ENCODE measurements around the gene MCOLN3.

MCOLN3 gene

DNA sequence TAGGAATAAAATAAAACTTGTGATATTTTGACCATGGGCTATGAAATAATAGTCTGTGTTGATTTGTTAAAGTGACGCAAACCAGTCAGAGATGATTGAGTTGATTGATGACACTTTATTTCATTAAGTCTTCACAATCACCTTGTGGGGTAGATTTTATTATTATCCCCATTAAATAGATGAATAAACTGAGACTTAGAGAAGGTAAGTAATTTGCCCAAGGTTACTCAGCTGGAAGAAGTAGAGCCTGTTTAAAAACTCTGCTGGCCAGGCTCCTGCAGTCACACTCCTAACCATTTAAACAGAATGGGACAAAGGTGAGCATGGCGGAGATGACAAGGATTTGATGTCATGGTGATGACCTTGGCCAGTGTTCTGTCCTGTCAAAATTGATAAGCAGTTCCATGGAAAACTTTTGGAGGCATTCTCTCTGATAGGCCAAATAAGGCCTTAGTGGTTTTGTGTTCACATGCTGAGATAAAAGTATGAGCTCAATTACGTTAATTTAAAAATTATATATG, 22.7 kb upstream of the MCOLN3 start:
- Histone ChIP-seq H3K9me3 (ENCODE audit: control insufficient read depth, insufficient read depth, low read length) (no peaks in the 10 kb centered on the region), H3K4me1 (ENCODE audit: control insufficient read depth, insufficient read depth, low read length) (no peaks in the 10 kb centered on the region; the same call in 1 of the 2 replicates), H3K9ac (ENCODE audit: low read depth, low read length) (no peak overlapping the region), H3K27me3 (ENCODE audit: control insufficient read depth, insufficient read depth, low read length) (no peaks in the 10 kb centered on the region), H3K27ac (ENCODE audit: low read depth, low read length) (no peak overlapping the region), H3K4me3 (ENCODE audit: low read depth, low read length) (no peak overlapping the region), H3K36me3 (ENCODE audit: control insufficient read depth, insufficient read depth, low read length) (no peaks in the 10 kb centered on the region)

GRCh38 chr1:85068846-85069245, 20.5 kb upstream of the MCOLN3 start:
- Histone ChIP-seq H3K36me3 (ENCODE audit: control insufficient read depth, insufficient read depth, low read length) (no peaks in the 10 kb centered on the region), H3K4me1 (ENCODE audit: control insufficient read depth, insufficient read depth, low read length) (no peaks in the 10 kb centered on the region; the same call in 1 of the 2 replicates), H3K9me3 (ENCODE audit: control insufficient read depth, insufficient read depth, low read length) (no peaks in the 10 kb centered on the region), H3K27me3 (ENCODE audit: control insufficient read depth, insufficient read depth, low read length) (no peaks in the 10 kb centered on the region), H3K4me3 (ENCODE audit: low read depth, low read length) (no peak overlapping the region), H3K27ac (ENCODE audit: low read depth, low read length) (no peak overlapping the region), H3K9ac (ENCODE audit: low read depth, low read length) (no peak overlapping the region)

GRCh38 chr1:85065550-85065949, 17.2 kb upstream of the MCOLN3 start:
- Histone ChIP-seq H3K9me3 (ENCODE audit: control insufficient read depth, insufficient read depth, low read length) (no peaks in the 10 kb centered on the region), H3K27me3 (ENCODE audit: control insufficient read depth, insufficient read depth, low read length) (peaks cover 13% of the 10 kb centered on the region), H3K4me3 (ENCODE audit: low read depth, low read length) (no peak overlapping the region), H3K9ac (ENCODE audit: low read depth, low read length) (no peak overlapping the region), H3K36me3 (ENCODE audit: control insufficient read depth, insufficient read depth, low read length) (no peaks in the 10 kb centered on the region), H3K4me1 (ENCODE audit: control insufficient read depth, insufficient read depth, low read length) (peaks cover 8% of the 10 kb centered on the region), H3K27ac (ENCODE audit: low read depth, low read length) (no peak overlapping the region)

GRCh38 chr1:85062425-85063026, 14.2 kb upstream of the MCOLN3 start:
- no peak overlapping the region for H3K9ac ChIP-seq (ENCODE audit: low read depth, low read length)
- H3K36me3 ChIP-seq (ENCODE audit: control insufficient read depth, insufficient read depth, low read length) = no peaks in the 10 kb centered on the region
- peaks cover 15% of the 10 kb centered on the region for H3K27me3 ChIP-seq (ENCODE audit: control insufficient read depth, insufficient read depth, low read length)
- peak overlapping the region; percentile 68 for H3K4me3 ChIP-seq (ENCODE audit: low read depth, low read length)
- no peaks in the 10 kb centered on the region for H3K9me3 ChIP-seq (ENCODE audit: control insufficient read depth, insufficient read depth, low read length)
- H3K4me1 ChIP-seq (ENCODE audit: control insufficient read depth, insufficient read depth, low read length) = peaks cover 8% of the 10 kb centered on the region
- H3K27ac ChIP-seq (ENCODE audit: low read depth, low read length) = peak overlapping the region; percentile 8

DNA sequence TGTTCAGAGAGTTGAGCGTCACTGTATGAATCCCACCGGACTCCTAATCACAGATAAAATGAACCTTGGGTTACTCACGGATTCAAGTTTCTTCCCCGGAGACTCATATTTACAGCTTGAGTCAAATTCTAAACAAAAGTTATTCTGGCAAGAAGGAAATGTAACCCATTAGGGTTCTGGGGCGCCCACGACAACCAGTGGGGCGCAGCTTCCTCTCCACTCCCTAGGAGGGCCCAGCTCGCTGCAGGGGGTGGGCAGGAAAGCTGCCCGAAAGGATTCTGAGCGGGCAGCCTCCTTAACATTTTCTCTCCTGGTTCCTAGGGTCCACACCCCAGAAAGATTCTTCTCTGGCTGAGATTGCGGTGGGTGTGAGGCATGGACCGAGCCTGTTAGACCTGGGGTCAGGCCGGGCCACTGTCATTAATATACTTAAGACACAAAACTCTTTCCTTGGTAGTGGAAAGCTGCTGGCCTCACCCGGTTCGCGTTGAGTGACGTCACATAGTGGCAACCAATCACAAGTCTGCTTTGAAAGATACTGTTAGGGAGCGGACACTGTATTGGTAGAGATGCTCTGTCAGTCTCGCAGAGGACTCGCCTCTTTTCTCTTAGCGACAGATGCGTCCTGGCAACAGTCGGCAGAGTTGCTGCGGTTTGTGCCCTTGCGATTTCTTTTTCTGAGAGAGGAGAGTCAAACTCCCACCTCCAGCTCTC, 13.6 kb upstream of the MCOLN3 start:
- no peaks in the 10 kb centered on the region for H3K9me3 ChIP-seq (ENCODE audit: control insufficient read depth, insufficient read depth, low read length)
- peak overlapping the region; percentile 49 for H3K27ac ChIP-seq (ENCODE audit: low read depth, low read length)
- H3K36me3 ChIP-seq (ENCODE audit: control insufficient read depth, insufficient read depth, low read length) = no peaks in the 10 kb centered on the region
- no peak overlapping the region for H3K9ac ChIP-seq (ENCODE audit: low read depth, low read length)
- H3K27me3 ChIP-seq (ENCODE audit: control insufficient read depth, insufficient read depth, low read length) = peaks cover 15% of the 10 kb centered on the region
- H3K4me1 ChIP-seq (ENCODE audit: control insufficient read depth, insufficient read depth, low read length) = peaks cover 8% of the 10 kb centered on the region; the same call in 1 of the 2 replicates
- H3K4me3 ChIP-seq (ENCODE audit: low read depth, low read length) = peak overlapping the region; percentile 68

DNA sequence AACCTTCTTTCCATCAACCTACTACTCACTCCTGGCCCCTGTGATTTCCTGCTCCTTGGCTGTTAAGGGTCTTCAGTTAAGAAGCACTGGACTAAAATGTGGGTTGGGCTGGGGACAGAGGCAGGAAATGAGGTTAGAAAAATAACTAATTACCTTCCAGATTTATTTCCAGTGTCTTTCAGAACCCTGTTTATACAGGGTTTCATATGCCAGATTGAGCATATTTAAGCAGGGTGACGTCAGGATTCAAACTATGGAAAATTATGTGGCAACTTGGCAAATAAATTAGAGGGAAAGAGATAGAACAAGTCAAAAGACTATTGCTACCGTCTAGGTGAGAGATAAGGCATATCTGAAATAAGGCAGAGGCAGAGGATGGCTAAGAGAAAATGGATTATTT, 11.7 kb upstream of the MCOLN3 start:
- H3K27me3 ChIP-seq (ENCODE audit: control insufficient read depth, insufficient read depth, low read length) = peaks cover 15% of the 10 kb centered on the region
- no peak overlapping the region for H3K27ac ChIP-seq (ENCODE audit: low read depth, low read length)
- no peak overlapping the region for H3K9ac ChIP-seq (ENCODE audit: low read depth, low read length)
- peaks cover 8% of the 10 kb centered on the region; the same call in 1 of the 2 replicates for H3K4me1 ChIP-seq (ENCODE audit: control insufficient read depth, insufficient read depth, low read length)
- no peak overlapping the region for H3K4me3 ChIP-seq (ENCODE audit: low read depth, low read length)
- H3K36me3 ChIP-seq (ENCODE audit: control insufficient read depth, insufficient read depth, low read length) = no peaks in the 10 kb centered on the region
- H3K9me3 ChIP-seq (ENCODE audit: control insufficient read depth, insufficient read depth, low read length) = no peaks in the 10 kb centered on the region

DNA sequence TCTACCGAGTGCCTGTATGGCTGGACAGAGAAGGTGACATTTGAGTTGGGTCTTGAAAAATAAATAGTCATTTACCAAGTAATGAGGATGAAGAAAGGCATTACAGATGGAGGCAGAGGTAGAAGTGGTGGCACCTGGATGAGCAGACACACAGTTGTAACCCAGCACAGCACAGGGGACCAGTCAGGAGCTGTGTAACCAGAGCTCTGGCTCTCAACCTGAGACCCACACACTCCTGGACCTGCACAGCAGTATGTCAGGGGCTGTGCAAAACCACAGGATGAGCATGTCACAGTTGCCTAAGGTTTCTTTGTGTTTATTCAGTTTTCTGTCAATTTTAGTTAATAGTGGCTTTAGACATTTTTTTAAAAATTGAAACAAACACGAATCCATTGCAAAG, 11.3 kb upstream of the MCOLN3 start:
- Histone ChIP-seq H3K36me3 (ENCODE audit: control insufficient read depth, insufficient read depth, low read length) (no peaks in the 10 kb centered on the region), H3K27me3 (ENCODE audit: control insufficient read depth, insufficient read depth, low read length) (peaks cover 15% of the 10 kb centered on the region), H3K9ac (ENCODE audit: low read depth, low read length) (no peak overlapping the region), H3K4me3 (ENCODE audit: low read depth, low read length) (no peak overlapping the region), H3K9me3 (ENCODE audit: control insufficient read depth, insufficient read depth, low read length) (no peaks in the 10 kb centered on the region), H3K27ac (ENCODE audit: low read depth, low read length) (no peak overlapping the region), H3K4me1 (ENCODE audit: control insufficient read depth, insufficient read depth, low read length) (peaks cover 8% of the 10 kb centered on the region; the same call in 1 of the 2 replicates)

DNA sequence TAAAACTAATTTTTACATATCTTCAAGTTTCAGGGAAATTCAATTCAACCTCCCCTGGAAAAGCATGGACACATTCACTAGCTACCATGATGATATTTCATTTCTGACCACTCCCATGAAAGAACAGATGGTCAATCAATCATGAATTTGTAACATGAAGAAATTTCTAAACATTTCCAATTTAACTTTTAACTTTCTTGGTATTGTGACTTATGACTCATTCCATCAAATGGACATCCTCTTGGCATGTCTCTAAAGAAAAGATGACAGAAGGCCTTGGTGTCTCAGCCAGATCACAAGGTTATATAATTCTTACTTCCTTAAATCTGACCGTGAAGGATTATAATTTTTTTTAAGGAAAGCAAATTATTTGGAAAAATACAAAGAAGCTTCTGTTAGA, 10.5 kb upstream of the MCOLN3 start:
- H3K36me3 ChIP-seq (ENCODE audit: control insufficient read depth, insufficient read depth, low read length) = no peaks in the 10 kb centered on the region
- peaks cover 8% of the 10 kb centered on the region; the same call in 1 of the 2 replicates for H3K4me1 ChIP-seq (ENCODE audit: control insufficient read depth, insufficient read depth, low read length)
- H3K9me3 ChIP-seq (ENCODE audit: control insufficient read depth, insufficient read depth, low read length) = no peaks in the 10 kb centered on the region
- H3K9ac ChIP-seq (ENCODE audit: low read depth, low read length) = no peak overlapping the region
- H3K27me3 ChIP-seq (ENCODE audit: control insufficient read depth, insufficient read depth, low read length) = peaks cover 15% of the 10 kb centered on the region
- H3K4me3 ChIP-seq (ENCODE audit: low read depth, low read length) = no peak overlapping the region
- no peak overlapping the region for H3K27ac ChIP-seq (ENCODE audit: low read depth, low read length)

GRCh38 chr1:85058311-85058710, 10.0 kb upstream of the MCOLN3 start:
- Histone ChIP-seq H3K9ac (ENCODE audit: low read depth, low read length) (no peak overlapping the region), H3K4me3 (ENCODE audit: low read depth, low read length) (no peak overlapping the region), H3K27ac (ENCODE audit: low read depth, low read length) (no peak overlapping the region), H3K36me3 (ENCODE audit: control insufficient read depth, insufficient read depth, low read length) (no peaks in the 10 kb centered on the region), H3K4me1 (ENCODE audit: control insufficient read depth, insufficient read depth, low read length) (peaks cover 8% of the 10 kb centered on the region; the same call in 1 of the 2 replicates), H3K27me3 (ENCODE audit: control insufficient read depth, insufficient read depth, low read length) (peaks cover 11% of the 10 kb centered on the region), H3K9me3 (ENCODE audit: control insufficient read depth, insufficient read depth, low read length) (no peaks in the 10 kb centered on the region)

GRCh38 chr1:85054664-85055063, 6.4 kb upstream of the MCOLN3 start:
- Histone ChIP-seq H3K9ac (ENCODE audit: low read depth, low read length) (no peak overlapping the region), H3K27ac (ENCODE audit: low read depth, low read length) (no peak overlapping the region), H3K4me3 (ENCODE audit: low read depth, low read length) (no peak overlapping the region), H3K4me1 (ENCODE audit: control insufficient read depth, insufficient read depth, low read length) (no peaks in the 10 kb centered on the region), H3K27me3 (ENCODE audit: control insufficient read depth, insufficient read depth, low read length) (peaks cover 10% of the 10 kb centered on the region), H3K9me3 (ENCODE audit: control insufficient read depth, insufficient read depth, low read length) (no peaks in the 10 kb centered on the region), H3K36me3 (ENCODE audit: control insufficient read depth, insufficient read depth, low read length) (no peaks in the 10 kb centered on the region)

DNA sequence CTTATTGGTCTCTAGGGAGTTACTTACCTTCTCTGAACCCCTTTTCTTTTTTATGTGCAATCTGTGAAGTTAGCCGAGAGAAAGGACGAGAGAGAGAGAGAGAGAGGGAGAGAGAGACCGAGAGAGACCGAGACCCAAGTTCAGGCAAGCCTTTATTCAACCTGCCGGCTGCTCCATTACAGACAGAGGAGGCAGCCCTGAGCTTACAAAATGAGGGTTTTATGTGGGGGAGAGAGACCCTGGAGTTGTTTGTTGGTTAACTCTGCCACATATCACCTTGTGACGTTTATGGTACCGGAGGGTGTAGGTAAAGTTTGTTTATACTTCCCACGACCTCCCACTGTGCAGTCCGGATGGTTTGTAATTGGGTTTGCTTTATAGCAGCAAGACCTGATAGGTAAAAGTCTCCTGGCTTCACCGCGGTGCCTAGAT, 1.5 kb upstream of the MCOLN3 start:
- H3K4me3 ChIP-seq (ENCODE audit: low read depth, low read length) = peak overlapping the region; percentile 42
- H3K4me1 ChIP-seq (ENCODE audit: control insufficient read depth, insufficient read depth, low read length) = peaks cover 15% of the 10 kb centered on the region
- no peak overlapping the region for H3K27ac ChIP-seq (ENCODE audit: low read depth, low read length)
- H3K9ac ChIP-seq (ENCODE audit: low read depth, low read length) = no peak overlapping the region
- H3K27me3 ChIP-seq (ENCODE audit: control insufficient read depth, insufficient read depth, low read length) = peaks cover 59% of the 10 kb centered on the region
- H3K36me3 ChIP-seq (ENCODE audit: control insufficient read depth, insufficient read depth, low read length) = no peaks in the 10 kb centered on the region
- H3K9me3 ChIP-seq (ENCODE audit: control insufficient read depth, insufficient read depth, low read length) = no peaks in the 10 kb centered on the region

Data from HUES48 (cell line).